Measurements from ENCODE around the gene CEP170.
"Not testable (repeated sequence)": the region's sequence is repeated elsewhere in the genome, so short reads cannot be mapped to it uniquely, and the experiment has no call there.

DNA sequence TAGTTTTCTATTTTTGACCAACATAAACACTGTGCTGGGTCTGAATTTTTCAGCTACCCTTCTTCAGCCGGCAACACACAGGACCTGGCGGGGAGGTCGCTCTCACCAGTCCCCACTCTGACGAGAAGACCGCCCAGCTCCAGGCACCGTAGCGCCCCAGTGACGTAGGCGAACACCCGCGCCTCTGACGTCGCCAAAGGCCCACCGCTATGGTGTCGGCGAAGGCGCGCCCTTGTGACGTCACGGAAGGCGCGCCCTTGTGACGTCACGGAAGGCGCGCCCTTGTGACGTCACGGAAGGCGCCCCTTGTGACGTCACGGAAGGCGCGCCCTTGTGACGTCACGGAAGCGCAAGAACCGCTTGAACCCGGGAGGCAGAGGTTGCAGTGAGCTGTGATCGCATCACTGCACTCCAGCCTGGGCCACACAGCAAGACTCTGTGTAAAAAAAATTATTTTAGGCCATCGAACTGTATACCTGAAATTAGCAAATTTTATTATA lies 153.5 kb downstream of the CEP170 start:
- TF ChIP-seq, protein P1, sequence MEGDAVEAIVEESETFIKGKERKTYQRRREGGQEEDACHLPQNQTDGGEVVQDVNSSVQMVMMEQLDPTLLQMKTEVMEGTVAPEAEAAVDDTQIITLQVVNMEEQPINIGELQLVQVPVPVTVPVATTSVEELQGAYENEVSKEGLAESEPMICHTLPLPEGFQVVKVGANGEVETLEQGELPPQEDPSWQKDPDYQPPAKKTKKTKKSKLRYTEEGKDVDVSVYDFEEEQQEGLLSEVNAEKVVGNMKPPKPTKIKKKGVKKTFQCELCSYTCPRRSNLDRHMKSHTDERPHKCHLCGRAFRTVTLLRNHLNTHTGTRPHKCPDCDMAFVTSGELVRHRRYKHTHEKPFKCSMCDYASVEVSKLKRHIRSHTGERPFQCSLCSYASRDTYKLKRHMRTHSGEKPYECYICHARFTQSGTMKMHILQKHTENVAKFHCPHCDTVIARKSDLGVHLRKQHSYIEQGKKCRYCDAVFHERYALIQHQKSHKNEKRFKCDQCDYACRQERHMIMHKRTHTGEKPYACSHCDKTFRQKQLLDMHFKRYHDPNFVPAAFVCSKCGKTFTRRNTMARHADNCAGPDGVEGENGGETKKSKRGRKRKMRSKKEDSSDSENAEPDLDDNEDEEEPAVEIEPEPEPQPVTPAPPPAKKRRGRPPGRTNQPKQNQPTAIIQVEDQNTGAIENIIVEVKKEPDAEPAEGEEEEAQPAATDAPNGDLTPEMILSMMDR (IDR thresholded peaks at IDR 0.05), result not testable (repeated sequence)
- TF ChIP-seq ZFX (IDR thresholded peaks at IDR 0.05; ENCODE audit: borderline replicate concordance), result not testable (repeated sequence)
